Activated B cell treated with CpG ODN at 0.5 μM for 24 hours (primary cell): ENCODE results near the gene C12orf60. TPM values are rescaled to one million over a fixed set of nuclear protein-coding genes. Genes with fewer than 3 reads are reported as not detected.

ENCODE experiments used
- ATAC-seq: fragments of 200-7000 bp; cut with Tn5 transposase; one replicate; pipeline ENCODE4 v1.10.0; 2021; ENCODE audit warnings: low read depth, mild to moderate bottlenecking, moderate library complexity
- CTCF ChIA-PET: fragments of 350-600 bp; sonication (Branson Sonifier 250); formaldehyde crosslinking; loops from one replicate; lab custom pipeline; 2021; ENCODE audit warnings: antibody characterized with exemption; lab: Charles Lee
- POLR2A ChIA-PET: fragments of 350-600 bp; sonication (Branson Sonifier 250); formaldehyde crosslinking; loops from one replicate; lab custom pipeline; 2021; ENCODE audit warnings: antibody characterized with exemption; lab: Charles Lee
- DNase-seq: peaks from one replicate; pipeline ENCODE4 v3.0.0; 2022
- H3K27ac Mint-ChIP-seq: one replicate; pipeline ENCODE4 v1.8.0; 2020; ENCODE audit warnings: mixed read lengths
- H3K27me3 Mint-ChIP-seq: one replicate; pipeline ENCODE4 v1.8.0; 2021; ENCODE audit warnings: mixed read lengths
- H3K36me3 Mint-ChIP-seq: one replicate; pipeline ENCODE4 v1.8.0; 2021; ENCODE audit warnings: low read depth, mixed read lengths
- H3K4me1 Mint-ChIP-seq: one replicate; pipeline ENCODE4 v1.8.0; 2021; ENCODE audit warnings: mixed read lengths
- H3K4me3 Mint-ChIP-seq: one replicate; pipeline ENCODE4 v1.8.0; 2020; ENCODE audit warnings: mild to moderate bottlenecking, mixed read lengths
- H3K9me3 Mint-ChIP-seq: one replicate; pipeline ENCODE4 v1.8.0; 2020; ENCODE audit warnings: mixed read lengths
- intact Hi-C: fragments of 100-400 bp; cut with micrococcal nuclease; formaldehyde crosslinking; loops from one replicate; pipeline ENCODE4 v1.15.1; 2024
- total RNA-seq: library from RNA; stranded (reverse); gene quantifications from 2 replicates; pipeline ENCODE4 v1.2.3, GENCODE V29; 2022
- TF ChIP-seq, protein P1 (sequence below): fragments of 200-600 bp; IDR thresholded peaks from one replicate; pipeline ENCODE4 v1.8.0; 2022; ENCODE audit warnings: antibody characterized with exemption, mild to moderate bottlenecking

The C12orf60 gene
- total RNA-seq, 1 donor from 2014 or later: 0.64 TPM

DNA sequence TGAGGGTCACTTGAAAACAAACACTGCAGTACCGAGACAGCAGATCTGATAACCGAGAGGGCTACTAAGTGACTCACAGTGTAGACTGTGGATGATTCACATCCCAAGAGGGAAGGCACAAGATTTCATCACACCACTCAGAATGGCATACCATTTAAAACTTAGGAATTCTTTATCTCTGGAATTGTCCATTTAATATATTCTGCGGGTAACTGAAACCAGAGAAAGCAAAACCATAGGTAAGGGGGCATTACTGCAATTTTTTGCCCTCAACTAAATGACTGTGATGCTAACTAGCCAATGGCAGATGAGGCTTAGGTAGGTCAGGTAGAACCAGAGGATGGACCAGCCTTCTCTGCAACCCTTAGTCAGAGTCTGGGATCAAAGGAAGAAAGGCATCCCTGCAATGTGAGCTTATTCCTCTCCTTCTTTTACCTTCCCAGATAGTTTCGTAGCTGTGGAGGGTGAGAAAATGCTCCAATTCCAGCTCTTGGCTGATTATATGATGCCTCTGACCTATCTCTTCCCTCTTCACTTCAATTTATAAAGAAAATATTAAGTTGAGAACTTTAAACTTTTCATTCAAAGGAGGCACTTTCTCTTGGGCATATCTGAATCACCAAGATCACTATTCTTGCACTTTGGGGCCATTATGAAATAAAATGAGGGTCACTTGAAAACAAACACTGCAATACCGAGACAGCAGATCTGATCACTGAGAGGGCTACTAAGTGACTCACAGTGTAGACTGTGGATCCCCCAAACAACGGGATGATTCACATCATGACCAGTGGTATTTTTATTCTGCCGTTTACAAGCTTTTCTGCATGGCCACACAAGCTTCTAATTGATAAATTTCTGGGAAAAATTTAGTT, 33.1 kb downstream of the C12orf60 start:
- Mint-ChIP-seq H3K9me3 (no peaks in the 10 kb centered on the region), H3K4me1 (peaks cover 4% of the 10 kb centered on the region), H3K36me3 (no peaks in the 10 kb centered on the region), H3K27ac (no peak overlapping the region), H3K27me3 (peaks cover 6% of the 10 kb centered on the region), H3K4me3 (no peak overlapping the region)
- intact Hi-C loops: no loop called here
- ATAC-seq (no peak), DNase-seq (no peak)
- TF ChIP-seq, protein P1, sequence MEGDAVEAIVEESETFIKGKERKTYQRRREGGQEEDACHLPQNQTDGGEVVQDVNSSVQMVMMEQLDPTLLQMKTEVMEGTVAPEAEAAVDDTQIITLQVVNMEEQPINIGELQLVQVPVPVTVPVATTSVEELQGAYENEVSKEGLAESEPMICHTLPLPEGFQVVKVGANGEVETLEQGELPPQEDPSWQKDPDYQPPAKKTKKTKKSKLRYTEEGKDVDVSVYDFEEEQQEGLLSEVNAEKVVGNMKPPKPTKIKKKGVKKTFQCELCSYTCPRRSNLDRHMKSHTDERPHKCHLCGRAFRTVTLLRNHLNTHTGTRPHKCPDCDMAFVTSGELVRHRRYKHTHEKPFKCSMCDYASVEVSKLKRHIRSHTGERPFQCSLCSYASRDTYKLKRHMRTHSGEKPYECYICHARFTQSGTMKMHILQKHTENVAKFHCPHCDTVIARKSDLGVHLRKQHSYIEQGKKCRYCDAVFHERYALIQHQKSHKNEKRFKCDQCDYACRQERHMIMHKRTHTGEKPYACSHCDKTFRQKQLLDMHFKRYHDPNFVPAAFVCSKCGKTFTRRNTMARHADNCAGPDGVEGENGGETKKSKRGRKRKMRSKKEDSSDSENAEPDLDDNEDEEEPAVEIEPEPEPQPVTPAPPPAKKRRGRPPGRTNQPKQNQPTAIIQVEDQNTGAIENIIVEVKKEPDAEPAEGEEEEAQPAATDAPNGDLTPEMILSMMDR: no peak
- ChIA-PET CTCF (no interaction called here), POLR2A (no interaction called here)

DNA sequence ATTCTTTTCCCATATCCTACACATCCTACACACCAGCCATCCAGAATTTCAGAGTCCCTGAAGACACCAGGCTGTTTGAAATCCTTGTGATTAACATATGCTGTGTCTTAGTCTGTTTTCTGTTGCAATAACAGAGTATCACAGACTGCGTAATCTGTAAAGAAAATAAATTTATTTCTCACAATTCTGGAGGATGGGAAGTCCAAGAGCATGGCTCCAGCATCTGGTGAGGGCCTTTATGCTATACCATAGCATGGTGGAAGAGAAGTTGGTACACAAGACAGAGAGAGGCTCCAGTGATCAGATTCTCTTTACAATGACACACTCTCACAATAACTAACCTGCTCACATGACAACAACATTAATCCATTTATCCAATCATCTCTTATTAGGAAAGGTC, 35.8 kb downstream of the C12orf60 start:
- no peaks in the 10 kb centered on the region for H3K9me3 Mint-ChIP-seq
- no peak for DNase-seq
- H3K27me3 Mint-ChIP-seq: peaks cover 4% of the 10 kb centered on the region
- intact Hi-C loops: no loop called here
- ChIA-PET POLR2A (no interaction called here), CTCF (no interaction called here)
- TF ChIP-seq, protein P1: no peak
- H3K4me3 Mint-ChIP-seq: no peak overlapping the region
- H3K4me1 Mint-ChIP-seq: peaks cover 4% of the 10 kb centered on the region
- H3K36me3 Mint-ChIP-seq: no peaks in the 10 kb centered on the region
- ATAC-seq: no peak
- H3K27ac Mint-ChIP-seq: no peak overlapping the region

DNA sequence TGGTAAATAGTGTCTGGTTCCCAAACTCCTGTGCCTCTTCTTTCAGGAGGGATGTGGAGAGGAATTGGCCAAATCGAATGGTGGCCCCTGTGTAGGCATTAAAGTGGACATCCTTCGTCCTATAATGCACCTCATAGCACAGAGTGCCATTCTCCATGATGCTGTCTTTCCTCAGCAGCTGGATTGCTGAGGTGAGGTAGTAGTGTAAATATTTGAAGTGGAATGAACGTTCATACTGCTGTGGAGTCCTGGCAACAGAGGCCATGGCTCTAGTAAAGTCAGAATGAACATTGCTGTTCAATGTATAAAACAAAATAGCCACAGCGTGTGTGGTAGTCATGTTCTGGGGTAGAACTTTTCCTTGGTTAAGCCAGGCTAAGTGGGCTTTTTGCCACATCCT, 37.1 kb downstream of the C12orf60 start:
- intact Hi-C loops: loop anchor here (10.0 kb wide), 1 partner anchor 684 kb away; no protein-coding TSS in a partner anchor
- TF ChIP-seq, protein P1: no peak
- H3K4me3 Mint-ChIP-seq: no peak overlapping the region
- ATAC-seq (no peak), DNase-seq (no peak)
- POLR2A ChIA-PET: no interaction called here
- no peaks in the 10 kb centered on the region for H3K36me3 Mint-ChIP-seq
- CTCF ChIA-PET: interaction anchor here (1.1 kb wide), 1 partner anchor 155 kb away, joined by 4 read pairs; no protein-coding TSS in a partner anchor
- peaks cover 9% of the 10 kb centered on the region for H3K4me1 Mint-ChIP-seq
- H3K27me3 Mint-ChIP-seq: peaks cover 4% of the 10 kb centered on the region
- H3K9me3 Mint-ChIP-seq: no peaks in the 10 kb centered on the region
- H3K27ac Mint-ChIP-seq: no peak overlapping the region

DNA sequence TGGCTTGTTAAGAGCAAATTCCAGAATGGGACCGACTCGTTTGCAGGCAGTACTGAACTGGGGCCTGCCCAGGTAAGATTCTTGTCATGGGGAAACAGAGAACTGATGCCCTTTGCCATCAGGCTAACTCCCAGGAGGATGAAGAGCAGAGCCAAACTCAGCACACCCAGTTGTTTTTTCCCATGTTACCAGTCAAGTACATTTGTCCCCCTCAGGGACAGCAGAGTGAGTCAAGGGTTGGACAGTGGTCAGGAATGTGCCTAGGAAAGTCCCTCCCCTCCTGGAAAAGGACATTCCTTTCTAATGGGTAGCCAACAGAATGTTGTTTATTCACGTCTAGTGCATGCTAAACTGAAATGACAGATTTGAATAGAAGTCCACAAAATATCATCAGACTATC, 38.3 kb downstream of the C12orf60 start:
- ATAC-seq: no peak
- CTCF ChIA-PET: interaction anchor here (1.3 kb wide), 1 partner anchor 153 kb away, joined by 4 read pairs; no protein-coding TSS in a partner anchor
- Mint-ChIP-seq H3K36me3 (no peaks in the 10 kb centered on the region), H3K4me1 (peaks cover 12% of the 10 kb centered on the region), H3K27ac (no peak overlapping the region), H3K4me3 (no peak overlapping the region), H3K27me3 (no peaks in the 10 kb centered on the region), H3K9me3 (no peaks in the 10 kb centered on the region)
- POLR2A ChIA-PET: no interaction called here
- TF ChIP-seq, protein P1: no peak
- no peak for DNase-seq
- intact Hi-C loops: loop anchor here (10.0 kb wide), 1 partner anchor 683 kb away; no protein-coding TSS in a partner anchor

DNA sequence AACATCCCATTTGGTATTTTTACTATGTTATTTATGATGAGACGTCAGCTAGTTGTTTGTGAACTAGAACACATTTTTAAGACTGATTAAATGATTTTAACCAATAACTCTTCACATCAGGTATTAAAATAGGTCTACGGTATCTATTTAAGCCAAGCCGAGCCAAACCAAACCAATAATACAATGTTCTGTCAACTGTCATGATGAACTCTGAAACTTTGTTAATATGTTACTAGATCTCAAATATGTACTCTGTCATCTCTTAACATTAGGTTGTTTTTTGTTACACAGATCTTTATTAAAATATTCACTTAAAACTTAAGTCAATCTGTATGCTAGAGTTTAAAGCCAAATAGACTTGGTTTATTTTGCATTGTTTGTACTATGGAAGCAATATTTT, 38.8 kb downstream of the C12orf60 start:
- DNase-seq (no peak), ATAC-seq (no peak)
- no peaks in the 10 kb centered on the region for H3K9me3 Mint-ChIP-seq
- H3K27me3 Mint-ChIP-seq: no peaks in the 10 kb centered on the region
- H3K4me1 Mint-ChIP-seq: peaks cover 14% of the 10 kb centered on the region
- H3K36me3 Mint-ChIP-seq: no peaks in the 10 kb centered on the region
- TF ChIP-seq, protein P1: no peak
- intact Hi-C loops: loop anchor here (10.0 kb wide), 1 partner anchor 682 kb away; no protein-coding TSS in a partner anchor
- ChIA-PET CTCF (interaction anchor here (1.3 kb wide), 1 partner anchor 153 kb away, joined by 4 read pairs; no protein-coding TSS in a partner anchor), POLR2A (no interaction called here)
- H3K27ac Mint-ChIP-seq: no peak overlapping the region
- H3K4me3 Mint-ChIP-seq: no peak overlapping the region
